ENCODE data around the gene ROR2. TPM values are rescaled to one million over a fixed set of nuclear protein-coding genes. Genes with fewer than 3 reads are reported as not detected.

ROR2 gene
- total and polyA plus RNA-seq, 4 donors, result 2.7 to 32.3 (median 9.2) TPM

- Histone ChIP-seq H3K4me3 (no peak overlapping the region), H3K9me3 (ENCODE audit: control insufficient read depth in 4 of 4, insufficient read depth in 3 of 4, low read length in 3 of 4) (no peaks in the 10 kb centered on the region), H3K36me3 (ENCODE audit: control insufficient read depth in 4 of 4, insufficient read depth in 4 of 4, low read length in 4 of 4) (no peaks in the 10 kb centered on the region), H3K4me1 (ENCODE audit: control insufficient read depth in 5 of 5, insufficient read depth in 5 of 5, low read length in 5 of 5) (no peaks in the 10 kb centered on the region), H3K27me3 (ENCODE audit: control insufficient read depth in 3 of 3, insufficient read depth in 3 of 3, low read length in 2 of 3) (no peaks in the 10 kb centered on the region), H3K27ac (ENCODE audit: low read depth in 1 of 2, low read length in 1 of 2) (no peak overlapping the region), H3K9ac (ENCODE audit: insufficient read depth in 1 of 2, low read length in 2 of 2) (no peak overlapping the region)
- no peak for ATAC-seq (ENCODE audit: insufficient read depth, low FRiP score)
- 26 to 42% methylated on average over 2 of the region's 2 CpGs for WGBS, 2 donors
- DNase-seq, result no peak
- TF ChIP-seq CTCF (IDR thresholded peaks at IDR 0.05; ENCODE audit: control extremely low read depth, extremely low read depth), result no peak
Measured at GRCh38 chr9:91580136-91580535, 369.9 kb downstream of the ROR2 start.

- Histone ChIP-seq H3K27me3 (ENCODE audit: control insufficient read depth in 3 of 3, insufficient read depth in 3 of 3, low read length in 2 of 3) (no peaks in the 10 kb centered on the region), H3K9ac (ENCODE audit: insufficient read depth in 1 of 2, low read length in 2 of 2) (no peak overlapping the region), H3K36me3 (ENCODE audit: control insufficient read depth in 4 of 4, insufficient read depth in 4 of 4, low read length in 4 of 4) (no peaks in the 10 kb centered on the region), H3K4me1 (ENCODE audit: control insufficient read depth in 5 of 5, insufficient read depth in 5 of 5, low read length in 5 of 5) (no peaks in the 10 kb centered on the region), H3K27ac (ENCODE audit: low read depth in 1 of 2, low read length in 1 of 2) (no peak overlapping the region), H3K9me3 (ENCODE audit: control insufficient read depth in 4 of 4, insufficient read depth in 3 of 4, low read length in 3 of 4) (no peaks in the 10 kb centered on the region), H3K4me3 (no peak overlapping the region)
- DNase-seq, result no peak
- no peak for ATAC-seq (ENCODE audit: insufficient read depth, low FRiP score)
- TF ChIP-seq CTCF (IDR thresholded peaks at IDR 0.05; ENCODE audit: control extremely low read depth, extremely low read depth), result no peak
- WGBS, 2 donors, result 81 to 94% methylated on average over 2 of the region's 2 CpGs
Measured at GRCh38 chr9:91578911-91579310, 371.1 kb downstream of the ROR2 start.

GRCh38 chr9:91577633-91578061 is 372.4 kb downstream of the ROR2 start:
- Histone ChIP-seq H3K27ac (ENCODE audit: low read depth in 1 of 2, low read length in 1 of 2) (no peak overlapping the region), H3K4me1 (ENCODE audit: control insufficient read depth in 5 of 5, insufficient read depth in 5 of 5, low read length in 5 of 5) (no peaks in the 10 kb centered on the region), H3K9ac (ENCODE audit: insufficient read depth in 1 of 2, low read length in 2 of 2) (no peak overlapping the region), H3K4me3 (no peak overlapping the region), H3K36me3 (ENCODE audit: control insufficient read depth in 4 of 4, insufficient read depth in 4 of 4, low read length in 4 of 4) (no peaks in the 10 kb centered on the region), H3K27me3 (ENCODE audit: control insufficient read depth in 3 of 3, insufficient read depth in 3 of 3, low read length in 2 of 3) (no peaks in the 10 kb centered on the region), H3K9me3 (ENCODE audit: control insufficient read depth in 4 of 4, insufficient read depth in 3 of 4, low read length in 3 of 4) (peaks cover 0 to 5% (median 0%) of the 10 kb centered on the region in 4 donors)
- no peak for TF ChIP-seq CTCF (IDR thresholded peaks at IDR 0.05; ENCODE audit: control extremely low read depth, extremely low read depth)
- 62 to 75% methylated on average over 6 of the region's 6 CpGs for whole genome bisulfite sequencing, 2 donors
- DNase-seq (peak in 1 of 3 donors; percentile 57), ATAC-seq (ENCODE audit: insufficient read depth, low FRiP score) (no peak)

GRCh38 chr9:91572811-91573210 is 377.2 kb downstream of the ROR2 start:
- WGBS, 2 donors, result 88 to 94% methylated on average over 5 of the region's 5 CpGs
- no peak for DNase-seq
- ATAC-seq (ENCODE audit: insufficient read depth, low FRiP score), result no peak
- Histone ChIP-seq H3K27me3 (ENCODE audit: control insufficient read depth in 3 of 3, insufficient read depth in 3 of 3, low read length in 2 of 3) (no peaks in the 10 kb centered on the region), H3K36me3 (ENCODE audit: control insufficient read depth in 4 of 4, insufficient read depth in 4 of 4, low read length in 4 of 4) (no peaks in the 10 kb centered on the region), H3K4me1 (ENCODE audit: control insufficient read depth in 5 of 5, insufficient read depth in 5 of 5, low read length in 5 of 5) (no peaks in the 10 kb centered on the region), H3K27ac (ENCODE audit: low read depth in 1 of 2, low read length in 1 of 2) (no peak overlapping the region), H3K4me3 (no peak overlapping the region), H3K9ac (ENCODE audit: insufficient read depth in 1 of 2, low read length in 2 of 2) (no peak overlapping the region), H3K9me3 (ENCODE audit: control insufficient read depth in 4 of 4, insufficient read depth in 3 of 4, low read length in 3 of 4) (peaks cover 0 to 10% (median 3%) of the 10 kb centered on the region in 4 donors)
- no peak for TF ChIP-seq CTCF (IDR thresholded peaks at IDR 0.05; ENCODE audit: control extremely low read depth, extremely low read depth)

All from lung (tissue), 12 donors.